Femur (tissue), 1 donor: ENCODE measurements around the gene CCDC137.
"Not testable (repeated sequence)": the region's sequence is repeated elsewhere in the genome, so short reads cannot be mapped to it uniquely, and the experiment has no call there.

ENCODE experiments used
- DNase-seq: peaks from one replicate; pipeline ENCODE4 v3.0.0-alpha.2; 2017

CCDC137 gene, protein sequence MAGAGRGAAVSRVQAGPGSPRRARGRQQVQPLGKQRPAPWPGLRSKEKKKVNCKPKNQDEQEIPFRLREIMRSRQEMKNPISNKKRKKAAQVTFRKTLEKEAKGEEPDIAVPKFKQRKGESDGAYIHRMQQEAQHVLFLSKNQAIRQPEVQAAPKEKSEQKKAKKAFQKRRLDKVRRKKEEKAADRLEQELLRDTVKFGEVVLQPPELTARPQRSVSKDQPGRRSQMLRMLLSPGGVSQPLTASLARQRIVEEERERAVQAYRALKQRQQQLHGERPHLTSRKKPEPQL

DNA sequence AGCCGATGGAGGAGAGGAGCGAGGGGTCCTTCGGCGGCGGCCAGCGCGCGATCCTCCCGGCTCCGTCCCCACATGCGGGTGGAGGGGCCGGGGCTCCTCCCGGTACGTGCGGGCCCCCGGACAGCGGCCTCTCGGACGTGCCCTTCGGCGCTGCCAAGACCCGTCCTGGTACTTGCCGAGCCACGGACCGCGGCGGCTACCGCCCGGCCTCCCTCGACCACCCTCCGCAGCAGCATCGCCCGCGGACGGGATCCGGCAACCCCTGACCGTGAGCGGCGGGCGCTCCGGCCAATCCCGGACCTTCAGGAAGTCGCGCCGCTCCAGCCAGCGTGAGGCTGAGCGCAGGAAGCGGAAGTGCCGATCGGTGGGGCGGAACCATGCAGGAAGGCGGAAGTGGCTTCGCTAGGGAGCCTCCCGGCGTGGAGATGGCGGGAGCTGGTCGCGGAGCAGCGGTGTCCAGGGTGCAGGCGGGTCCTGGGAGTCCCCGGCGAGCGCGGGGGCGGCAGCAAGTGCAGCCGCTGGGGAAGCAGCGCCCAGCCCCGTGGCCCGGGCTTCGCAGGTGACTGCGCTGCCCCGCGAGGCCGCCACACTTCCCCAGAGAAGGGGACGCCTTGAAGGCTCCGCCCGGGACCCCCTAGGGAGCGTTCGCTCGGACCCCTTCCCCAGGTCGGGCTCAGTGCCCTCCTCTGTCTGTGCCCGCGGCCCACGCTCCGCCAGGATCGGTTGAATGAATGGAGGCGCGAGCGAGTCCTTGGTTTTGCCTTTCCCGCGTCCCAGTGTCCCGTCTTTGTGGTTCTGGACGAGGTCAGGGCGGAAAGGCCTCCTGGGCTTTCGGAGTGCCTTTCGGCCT is at the start of gene CCDC137, which contains the start of gene OXLD1:
TSS of gene CCDC137 (plus strand) at position 396 of the 850 bp plus-strand sequence. CDS start at position 426, 30 bp downstream.
TSS of gene OXLD1 (minus strand) at position 264 of the 850 bp plus-strand sequence. CDS start at position 236, 28 bp downstream.
- peak; percentile 98 for DNase-seq

DNA sequence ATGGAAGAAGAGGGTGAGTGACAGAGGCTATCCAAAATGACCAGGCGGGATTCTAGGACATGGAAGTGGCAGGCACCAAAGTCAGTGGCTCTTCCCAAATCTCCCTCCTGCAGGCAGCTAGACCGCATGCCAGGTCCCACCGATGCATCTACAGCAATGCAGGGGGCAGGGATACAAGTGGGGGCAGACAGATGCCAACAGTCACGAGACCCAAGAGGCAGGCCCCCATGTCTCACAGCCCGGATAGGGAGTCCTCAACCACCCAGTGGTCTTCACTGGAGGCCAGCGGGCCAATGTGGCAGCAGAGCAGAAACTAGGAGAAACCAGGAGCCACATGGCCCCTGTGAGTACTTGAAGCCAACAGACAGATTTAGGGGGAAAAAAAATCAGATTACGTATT is 49.7 kb upstream of the CCDC137 start:
- DNase-seq: no peak

DNA sequence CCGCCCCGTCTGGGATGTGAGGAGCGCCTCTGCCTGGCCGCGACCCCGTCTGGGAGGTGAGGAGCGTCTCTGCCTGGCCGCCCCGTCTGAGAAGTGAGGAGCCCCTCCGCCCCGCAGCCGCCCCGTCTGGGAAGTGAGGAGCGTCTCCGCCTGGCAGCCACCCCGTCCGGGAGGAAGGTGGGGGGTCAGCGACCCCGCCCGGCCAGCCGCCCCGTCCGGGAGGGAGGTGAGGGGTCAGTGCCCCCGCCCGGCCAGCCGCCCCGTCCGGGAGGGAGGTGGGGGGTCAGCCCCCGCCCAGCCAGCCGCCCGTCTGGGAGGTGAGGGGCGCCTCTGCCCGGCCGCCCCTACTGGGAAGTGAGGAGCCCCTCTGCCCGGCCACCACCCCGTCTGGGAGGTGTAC is 48.2 kb upstream of the CCDC137 start:
- DNase-seq: not testable (repeated sequence)

DNA sequence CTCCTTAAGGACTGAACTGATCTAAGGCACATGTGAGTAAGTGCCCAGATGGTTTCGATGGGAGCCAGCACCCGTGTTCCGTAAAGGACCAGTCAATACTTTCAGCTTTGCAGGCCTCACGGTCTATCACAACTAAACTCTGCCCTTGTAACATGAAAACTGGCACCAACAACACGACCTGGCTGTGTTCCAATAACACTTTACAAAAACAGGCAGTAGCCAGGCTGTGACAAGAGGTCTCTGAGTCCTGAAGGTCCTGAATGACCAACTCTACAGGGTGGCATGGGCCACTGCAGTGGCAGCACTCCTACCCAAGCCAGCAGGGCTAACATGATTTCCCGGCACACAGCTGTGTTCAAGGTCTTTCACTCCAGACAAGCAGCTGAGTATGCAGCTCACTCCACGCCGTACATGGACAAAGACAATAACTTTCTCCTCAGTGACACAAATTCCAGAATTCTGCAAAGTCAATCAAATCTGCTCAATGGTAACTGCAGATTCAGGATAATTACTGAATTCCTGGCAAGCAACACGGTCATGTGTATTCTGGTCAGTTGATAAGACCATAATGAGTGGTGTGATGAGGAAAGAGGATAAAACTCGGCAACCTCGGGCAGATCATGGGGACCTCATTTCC is 44.9 kb upstream of the CCDC137 start:
- no peak for DNase-seq

DNA sequence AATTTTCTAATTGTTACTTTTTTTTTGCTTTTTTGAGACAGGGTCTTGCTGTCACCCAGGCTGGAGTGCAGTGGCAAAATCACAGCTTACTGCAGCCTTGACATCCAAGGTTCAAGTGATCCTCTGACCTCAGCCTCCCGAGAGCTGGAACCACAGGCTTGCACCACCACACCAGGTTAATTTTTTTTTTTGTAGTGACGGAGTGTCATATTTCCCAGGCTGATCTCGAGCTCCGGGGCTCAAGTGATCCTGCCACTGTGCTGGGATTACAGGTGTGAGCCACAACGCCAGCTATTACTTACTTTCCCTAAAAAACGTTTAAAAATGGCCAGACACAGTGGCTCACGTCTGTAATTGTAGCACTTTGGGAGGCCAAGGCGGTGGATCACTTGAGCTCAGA is 36.3 kb upstream of the CCDC137 start:
- no peak for DNase-seq

DNA sequence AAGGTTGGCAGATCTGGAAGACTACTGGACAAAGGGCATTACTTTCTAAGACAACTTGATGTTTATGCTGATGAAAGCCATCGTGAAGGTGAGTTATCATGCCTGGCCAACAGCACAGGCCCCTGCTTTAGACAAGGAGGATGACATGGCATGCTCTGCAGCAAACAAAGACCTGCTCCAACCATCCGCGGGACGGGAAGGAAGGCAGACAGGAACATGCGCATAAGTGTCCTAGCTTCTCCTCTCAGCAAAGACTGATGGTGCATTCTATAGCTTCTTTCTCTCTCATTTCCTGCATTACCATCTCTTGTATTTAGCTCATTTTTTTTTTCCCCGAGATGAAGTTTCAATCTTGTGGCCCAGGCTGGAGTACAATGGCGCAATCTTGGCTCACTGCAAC is 35.1 kb upstream of the CCDC137 start:
- DNase-seq: no peak

DNA sequence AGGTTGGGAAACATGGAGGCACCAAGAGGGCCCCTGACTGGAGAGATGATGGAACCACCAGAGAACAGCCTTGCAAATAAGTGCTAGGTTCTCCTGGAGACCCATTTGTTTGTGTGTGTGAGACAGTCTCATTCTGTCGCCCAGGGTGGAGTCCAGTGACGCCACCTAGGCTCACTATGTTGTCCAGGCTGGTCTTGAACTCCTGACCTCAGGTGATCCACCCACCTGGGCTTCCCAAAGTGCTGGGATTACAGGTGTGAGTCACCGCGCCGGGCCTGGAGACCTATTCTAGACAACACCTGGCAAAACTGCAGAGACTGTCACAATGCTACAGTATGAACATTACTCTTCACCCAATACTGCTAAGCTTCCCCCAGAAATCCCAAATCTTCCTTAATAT is 31.1 kb upstream of the CCDC137 start:
- DNase-seq: no peak

DNA sequence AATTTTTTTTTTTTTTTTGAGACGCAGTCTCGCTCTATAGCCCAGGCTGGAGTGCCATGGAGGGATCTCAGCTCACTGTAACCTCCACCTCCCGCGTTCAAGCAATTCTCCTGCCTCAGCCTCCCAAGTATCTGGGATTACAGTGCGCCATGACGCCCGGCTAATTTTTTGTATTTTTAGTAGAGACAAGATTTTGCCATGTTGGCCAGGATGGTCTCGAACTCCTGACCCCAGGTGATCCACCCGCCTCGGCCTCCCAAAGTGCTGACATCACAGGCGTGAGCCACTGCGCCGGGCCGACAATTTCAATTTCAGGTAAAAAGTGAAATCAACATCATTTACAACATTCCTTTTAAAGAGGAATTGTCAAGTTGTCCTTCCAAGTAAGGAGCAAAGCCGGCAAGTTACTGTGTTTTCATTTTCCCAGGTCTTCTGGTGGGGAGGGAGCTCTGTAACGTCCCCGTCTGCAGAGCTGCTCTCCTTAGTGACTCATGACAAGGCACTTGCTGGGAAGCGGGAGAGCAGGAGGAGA is 30.5 kb upstream of the CCDC137 start:
- no peak for DNase-seq

DNA sequence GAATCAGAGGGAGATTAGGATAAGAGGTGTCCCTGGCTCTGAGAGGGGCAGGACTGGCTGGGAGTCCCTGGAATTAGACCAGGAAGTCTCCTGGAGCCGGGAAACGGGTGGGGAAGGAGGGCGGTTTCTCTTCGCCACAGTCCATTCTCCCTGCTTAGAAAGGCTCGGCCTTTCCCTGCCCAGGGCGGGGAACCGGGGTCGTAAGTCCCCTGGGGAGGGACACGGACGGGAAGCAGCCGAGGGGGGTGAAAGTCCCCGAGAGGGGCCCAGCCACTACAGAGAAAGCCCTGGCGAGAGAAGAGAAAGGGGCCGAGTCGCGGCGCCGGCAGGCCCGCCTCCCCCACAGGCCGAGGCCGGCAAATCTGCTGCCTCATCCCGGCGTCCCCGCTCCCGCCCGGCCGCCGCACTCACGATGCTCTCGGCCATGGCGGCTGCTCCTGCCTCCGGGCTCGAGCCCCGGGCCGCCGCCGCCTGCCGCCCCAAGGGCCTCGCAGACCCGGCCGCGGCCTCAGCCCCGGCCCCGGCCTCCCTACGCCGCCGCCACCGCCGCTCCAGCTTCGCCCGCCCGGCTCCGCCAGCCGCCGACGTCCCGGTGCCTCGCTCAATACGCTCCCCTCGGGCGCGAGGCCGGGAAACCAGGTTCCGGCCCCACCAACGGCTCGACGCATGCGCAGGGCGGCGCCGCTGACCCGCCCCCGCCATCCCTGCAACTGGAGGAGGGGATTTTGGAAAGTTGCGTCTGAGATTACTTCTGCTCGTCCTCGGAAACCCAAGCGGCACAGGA is 29.8 kb upstream of the CCDC137 start, which contains the start of the genes NPLOC4 and TSPAN10:
TSS of gene NPLOC4 (minus strand) at position 608 of the 784 bp plus-strand sequence. CDS start at position 426, 182 bp downstream.
TSS of gene TSPAN10 (plus strand) at position 692 of the 784 bp plus-strand sequence. CDS start 5,217 bp downstream, outside the sequence.
- peak; percentile 91 for DNase-seq

DNA sequence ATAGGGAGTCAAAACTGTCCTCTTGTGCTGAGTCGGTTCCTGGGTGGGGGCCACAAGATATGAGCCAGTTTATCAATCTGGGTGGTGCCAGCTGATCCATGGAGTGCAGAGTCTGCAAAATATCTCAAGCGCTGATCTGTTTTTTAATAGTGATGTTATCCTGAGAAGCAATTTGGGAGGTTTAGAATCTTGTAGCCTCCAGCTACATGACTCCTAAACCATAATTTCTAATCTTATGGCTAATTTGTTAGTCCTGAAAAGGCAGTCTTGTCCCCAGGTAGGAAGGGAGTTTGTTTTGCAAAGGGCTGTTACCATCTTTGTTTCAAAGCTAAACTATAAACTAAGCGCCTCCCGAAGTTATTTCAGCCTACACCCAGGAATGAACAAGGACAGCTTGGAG is 27.9 kb upstream of the CCDC137 start:
- no peak for DNase-seq

DNA sequence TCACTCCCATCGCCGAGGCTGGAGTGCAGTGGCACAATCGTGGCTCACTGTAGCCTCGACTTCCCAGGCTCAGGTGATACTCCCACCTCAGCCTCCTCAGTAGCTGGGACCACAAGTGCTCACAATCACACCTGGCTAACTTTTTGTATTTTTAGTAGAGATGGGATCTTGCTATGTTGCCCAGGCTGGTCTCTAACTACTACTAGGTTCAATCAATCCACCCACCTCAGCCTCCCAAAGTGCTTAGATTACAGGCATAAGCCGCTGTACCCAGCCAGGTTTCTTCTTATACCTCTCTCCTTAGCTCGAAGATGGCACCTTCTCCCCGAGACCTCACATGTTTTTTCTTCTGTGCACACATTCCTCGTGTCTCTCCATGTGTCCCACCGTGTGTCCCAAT is 26.5 kb upstream of the CCDC137 start:
- DNase-seq: no peak

DNA sequence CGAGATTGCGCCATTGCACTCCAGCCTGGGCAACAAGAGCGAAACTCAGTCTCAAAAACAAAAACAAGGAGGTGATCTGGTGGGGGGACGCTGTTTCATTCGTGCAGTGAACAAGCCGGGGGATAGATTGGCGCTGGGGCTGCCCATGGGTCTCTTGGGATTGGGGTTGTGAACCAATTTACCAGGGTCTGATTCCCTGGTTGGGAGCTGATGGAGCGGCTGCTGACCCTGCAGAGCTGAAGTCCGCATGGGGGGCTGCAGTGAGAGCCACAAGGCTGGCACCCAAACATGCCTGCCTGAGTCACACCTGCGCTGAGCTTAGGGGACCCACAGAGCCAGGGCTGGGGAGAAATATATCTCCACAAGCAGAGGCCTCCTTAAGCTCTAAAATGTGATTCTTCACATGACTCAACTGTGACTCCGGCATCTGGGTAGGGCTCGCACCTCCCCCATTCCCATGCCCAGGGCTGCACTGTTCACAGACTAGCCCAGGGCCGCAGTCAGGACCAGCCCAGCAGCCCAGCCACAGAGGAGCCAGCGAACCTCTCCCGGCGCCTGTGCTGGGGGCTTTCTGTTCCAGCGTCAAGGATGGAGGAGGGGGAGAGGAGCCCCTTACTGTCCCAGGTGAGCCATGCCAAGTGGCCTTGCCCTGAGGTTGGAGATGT is 24.6 kb upstream of the CCDC137 start:
- no peak for DNase-seq

DNA sequence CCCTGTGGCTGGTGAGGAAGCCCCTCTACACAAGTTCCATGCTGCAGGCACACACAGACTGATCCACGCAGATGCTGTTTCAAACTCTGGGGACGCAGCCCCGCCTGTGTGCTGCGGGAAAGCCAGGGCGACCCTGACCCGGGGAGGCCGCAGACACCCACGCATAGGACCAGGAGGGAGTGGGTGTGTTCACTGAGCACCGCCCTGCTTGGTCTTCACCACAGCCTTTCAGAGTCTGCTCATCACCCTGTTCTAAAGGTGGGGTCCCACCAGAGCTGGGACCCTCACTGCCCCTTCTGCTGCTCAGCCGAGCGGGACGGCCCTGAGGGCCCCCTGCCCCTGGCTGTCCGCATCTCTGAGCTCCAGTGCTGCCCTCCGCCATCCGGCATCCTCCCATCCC is 22.0 kb upstream of the CCDC137 start:
- no peak for DNase-seq

DNA sequence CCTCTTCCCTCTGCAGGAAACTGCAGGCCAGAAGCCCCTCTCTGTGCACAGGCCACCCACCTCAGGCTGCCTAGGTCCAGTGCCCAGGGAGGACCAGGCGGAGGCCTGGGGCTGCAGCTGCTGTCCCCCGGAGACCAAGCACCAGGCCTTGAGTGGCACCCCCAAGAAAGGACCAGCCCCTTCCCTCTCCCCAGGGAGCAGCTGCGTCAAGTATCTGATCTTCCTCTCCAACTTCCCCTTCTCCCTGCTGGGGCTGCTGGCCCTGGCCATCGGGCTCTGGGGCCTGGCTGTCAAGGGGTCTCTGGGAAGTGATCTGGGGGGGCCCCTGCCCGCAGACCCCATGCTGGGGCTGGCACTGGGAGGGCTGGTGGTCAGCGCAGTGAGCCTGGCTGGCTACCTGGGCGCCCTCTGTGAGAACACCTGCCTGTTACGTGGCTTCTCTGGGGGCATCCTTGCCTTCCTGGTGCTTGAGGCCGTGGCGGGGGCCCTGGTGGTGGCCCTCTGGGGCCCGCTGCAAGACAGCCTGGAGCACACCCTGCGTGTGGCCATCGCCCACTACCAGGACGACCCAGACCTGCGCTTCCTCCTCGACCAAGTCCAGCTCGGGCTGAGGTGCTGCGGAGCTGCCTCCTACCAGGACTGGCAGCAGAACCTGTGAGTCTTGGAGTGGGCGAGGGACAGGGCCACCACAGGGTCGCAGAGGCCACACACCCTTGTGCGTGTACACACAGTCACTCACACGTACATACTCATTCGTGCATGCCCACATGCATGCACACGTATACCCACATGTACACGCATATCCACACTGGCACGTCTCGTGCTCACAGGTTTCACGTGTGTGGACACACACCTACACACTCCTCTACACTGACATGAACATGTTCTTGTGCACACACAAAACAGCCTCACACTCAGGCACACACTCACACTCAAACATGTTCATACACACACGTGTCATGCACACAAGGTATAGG is 21.3 kb upstream of the CCDC137 start:
- DNase-seq: no peak

DNA sequence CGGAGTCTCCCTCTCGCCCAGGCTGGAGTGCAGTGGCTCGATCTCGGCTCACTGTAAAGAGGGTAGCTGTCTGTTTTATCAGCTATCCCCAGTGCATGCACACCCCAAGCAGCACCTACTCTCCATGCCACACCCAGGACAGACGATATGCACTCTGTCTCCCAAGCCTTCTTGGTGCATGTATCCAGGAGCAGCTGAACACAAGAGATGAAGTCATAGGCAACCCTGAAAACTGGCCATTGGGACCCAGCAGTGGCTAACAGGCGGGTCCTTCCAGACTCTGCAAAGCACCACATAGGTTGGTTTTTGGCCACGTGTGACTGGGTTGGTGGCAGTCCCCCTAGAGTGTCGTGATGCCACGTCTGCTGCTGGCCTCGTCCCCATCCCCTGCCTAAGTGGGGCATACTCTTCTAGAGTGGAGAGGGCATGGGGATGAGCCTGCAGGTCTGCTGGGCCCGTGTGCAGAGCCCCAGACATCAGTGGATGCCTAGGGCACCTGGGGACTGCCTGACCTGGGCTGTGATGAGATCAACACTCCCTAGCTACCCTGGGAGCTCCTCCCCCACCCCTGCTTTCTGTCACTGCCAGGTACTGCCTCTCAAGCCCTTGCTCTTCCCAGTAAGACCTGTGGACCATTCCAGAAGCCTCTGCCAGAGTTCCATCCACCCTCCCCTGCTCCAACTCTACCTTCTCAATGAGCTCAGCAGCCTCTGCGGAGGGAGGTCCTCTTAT is 19.5 kb upstream of the CCDC137 start:
- DNase-seq: no peak

DNA sequence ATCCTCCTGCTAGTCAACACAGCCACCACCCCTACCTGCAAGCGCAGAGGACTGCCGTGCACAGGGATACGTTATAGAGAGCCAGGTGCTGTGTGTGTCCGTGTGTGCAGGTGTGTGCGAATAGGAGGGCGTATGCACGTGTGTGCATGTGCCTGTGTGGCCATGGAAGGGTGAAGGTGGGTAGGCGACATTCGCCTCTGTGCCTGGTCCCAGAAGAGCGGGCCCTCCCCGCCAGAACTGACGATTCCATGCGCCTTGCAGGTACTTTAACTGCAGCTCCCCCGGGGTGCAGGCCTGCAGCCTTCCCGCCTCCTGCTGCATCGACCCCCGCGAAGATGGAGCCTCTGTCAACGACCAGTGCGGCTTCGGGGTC is 18.9 kb upstream of the CCDC137 start:
- no peak for DNase-seq

DNA sequence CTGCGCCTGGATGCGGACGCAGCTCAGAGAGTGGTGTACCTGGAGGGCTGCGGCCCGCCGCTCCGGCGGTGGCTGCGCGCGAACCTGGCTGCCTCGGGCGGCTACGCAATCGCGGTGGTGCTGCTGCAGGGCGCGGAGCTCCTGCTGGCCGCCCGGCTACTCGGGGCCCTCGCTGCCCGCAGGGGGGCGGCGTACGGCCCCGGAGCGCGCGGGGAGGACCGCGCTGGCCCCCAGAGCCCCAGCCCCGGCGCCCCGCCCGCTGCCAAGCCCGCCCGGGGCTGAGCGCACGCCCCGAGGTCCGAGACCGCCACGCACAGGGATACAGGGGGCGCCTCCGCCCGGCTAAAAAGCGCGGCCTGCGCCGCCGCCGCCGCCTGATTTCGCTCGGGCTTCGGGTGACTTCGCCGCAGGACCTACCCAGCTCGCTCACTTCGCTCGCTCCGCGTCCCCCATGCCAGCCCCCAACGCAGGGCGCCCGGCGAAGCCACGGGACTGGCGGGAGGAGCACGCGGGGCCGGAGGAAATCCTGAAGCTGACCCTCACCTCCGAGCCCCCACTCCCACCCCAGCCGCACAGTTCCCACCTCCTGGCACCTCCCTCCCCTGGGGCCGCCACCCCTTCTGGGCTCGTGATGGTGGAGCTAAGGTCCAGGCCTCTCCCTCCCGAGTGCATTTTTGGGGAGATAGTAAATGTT is 18.4 kb upstream of the CCDC137 start:
- no peak for DNase-seq

DNA sequence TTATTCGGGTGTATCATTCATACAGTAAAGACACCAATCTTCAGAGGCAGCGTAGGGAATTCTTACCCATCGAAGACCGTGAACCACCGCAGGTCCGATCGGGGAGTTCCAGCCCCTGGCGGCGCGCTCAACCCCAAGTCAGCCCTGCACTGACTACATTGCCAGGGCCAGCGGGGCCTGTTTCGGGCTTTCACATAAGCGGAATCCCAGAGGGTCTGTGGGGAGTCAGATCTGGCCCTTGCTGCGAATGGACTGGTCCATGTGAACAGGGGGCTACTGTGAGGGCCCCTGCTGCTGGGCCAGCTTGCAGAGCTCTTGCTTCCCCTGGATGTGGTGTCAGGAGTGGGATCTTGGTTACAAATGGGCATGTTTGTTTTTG is 17.8 kb upstream of the CCDC137 start:
- DNase-seq: no peak

DNA sequence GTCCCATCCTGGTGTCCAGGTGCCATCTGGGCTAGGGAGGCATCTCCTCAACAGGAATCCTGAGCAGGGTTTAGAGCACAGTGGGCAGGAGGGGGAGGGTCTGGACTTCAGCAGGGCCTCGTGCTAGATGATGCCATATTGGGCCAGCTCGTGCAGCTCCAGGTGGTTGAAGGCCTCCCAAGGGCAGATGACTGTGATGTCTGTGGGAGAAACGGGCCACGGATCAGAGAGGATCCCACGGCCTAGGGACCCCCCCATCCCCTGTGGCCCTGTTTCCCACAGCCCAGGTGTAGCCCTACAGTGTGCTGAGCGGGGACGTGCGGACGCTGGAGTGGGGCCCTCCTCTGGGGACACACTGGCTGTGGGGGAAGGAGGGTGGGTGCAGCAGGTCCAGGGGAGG is 15.6 kb upstream of the CCDC137 start:
- no peak for DNase-seq
